Stimulated activated naive CD8-positive, alpha-beta T cell treated with anti-CD3 and anti-CD28 coated beads, Interleukin-15, Interleukin-2, amounts not matched to agents 100 U/mL and 50 U/mL, for 24 hours (primary cell): ENCODE data around the gene ALDH8A1.

ENCODE experiments used
- ATAC-seq: fragments of 150-1000 bp; cut with Tn5 transposase; one replicate; pipeline ENCODE4 v1.10.0; 2021
- DNase-seq: peaks from one replicate; pipeline ENCODE4 v3.0.0; 2021

Gene ALDH8A1

GRCh38 chr6:134873500-134874388 lies 76.2 kb downstream of the ALDH8A1 start:
- DNase-seq = no peak
- peak; percentile 28 for ATAC-seq

- no peak for DNase-seq
- no peak for ATAC-seq
Measured at GRCh38 chr6:134870677-134871498, 79.0 kb downstream of the ALDH8A1 start.

DNA sequence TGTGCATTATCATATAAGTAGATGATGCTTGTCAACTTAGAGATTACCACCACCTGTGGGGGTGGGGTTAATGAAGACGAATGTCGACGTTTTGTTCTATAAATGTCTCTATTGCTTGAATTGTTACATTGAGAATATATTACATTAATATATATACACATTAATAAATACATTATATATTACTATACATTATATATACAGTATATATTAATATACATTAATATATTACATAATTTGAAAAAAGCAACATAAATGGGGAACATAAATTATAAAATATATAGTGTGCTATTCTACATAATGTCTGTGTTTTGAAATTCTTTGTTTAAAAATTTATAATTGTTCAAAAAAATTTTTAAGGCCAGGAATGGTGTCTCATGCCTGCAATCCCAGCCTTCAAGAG lies 81.1 kb downstream of the ALDH8A1 start:
- ATAC-seq (no peak), DNase-seq (no peak)
